Epithelial cell of prostate (primary cell): ENCODE data around the gene RAPGEF2.

Experiments used
- DNase-seq: peaks from one replicate; pipeline ENCODE4 v3.0.0-alpha.2; 2011; ENCODE audit warnings: low read depth, low spot score
- H3K27ac ChIP-seq: fragments of 450-650 bp; 2 replicates; pipeline ENCODE4 v1.5.1; 2017; ENCODE audit warnings: mild to moderate bottlenecking

The RAPGEF2 gene

GRCh38 chr4:159342374-159342773 is 239.5 kb downstream of the RAPGEF2 start:
- no peak for DNase-seq
- no peak overlapping the region for H3K27ac ChIP-seq

GRCh38 chr4:159343116-159343515 is 240.2 kb downstream of the RAPGEF2 start:
- no peak overlapping the region for H3K27ac ChIP-seq
- no peak for DNase-seq

GRCh38 chr4:159344877-159345276 is 242.0 kb downstream of the RAPGEF2 start:
- no peak for DNase-seq
- no peak overlapping the region for H3K27ac ChIP-seq

- no peak overlapping the region for H3K27ac ChIP-seq
- DNase-seq = no peak
Observed at GRCh38 chr4:159346681-159347080, 243.8 kb downstream of the RAPGEF2 start.

GRCh38 chr4:159347813-159348212 is 244.9 kb downstream of the RAPGEF2 start:
- no peak for DNase-seq
- no peak overlapping the region for H3K27ac ChIP-seq

GRCh38 chr4:159349332-159349731 is 246.5 kb downstream of the RAPGEF2 start:
- H3K27ac ChIP-seq = no peak overlapping the region
- no peak for DNase-seq

- no peak overlapping the region for H3K27ac ChIP-seq
- DNase-seq = no peak
Observed at GRCh38 chr4:159352609-159353008, 249.7 kb downstream of the RAPGEF2 start.

GRCh38 chr4:159353422-159354116 is 250.7 kb downstream of the RAPGEF2 start:
- DNase-seq = no peak

GRCh38 chr4:159355466-159355865 is 252.6 kb downstream of the RAPGEF2 start:
- no peak overlapping the region for H3K27ac ChIP-seq
- no peak for DNase-seq

More at GRCh38 chr4:159353422-159354116, 250.7 kb downstream of the RAPGEF2 start:
- no peak overlapping the region for H3K27ac ChIP-seq

- no peak for DNase-seq
- H3K27ac ChIP-seq = no peak overlapping the region
Observed at GRCh38 chr4:159357350-159357749, 254.5 kb downstream of the RAPGEF2 start.

- H3K27ac ChIP-seq = peak overlapping the region; percentile 14
- no peak for DNase-seq
Observed at GRCh38 chr4:159358226-159358625, 255.3 kb downstream of the RAPGEF2 start.

- peak; percentile 52 for DNase-seq
- H3K27ac ChIP-seq = peak overlapping the region; percentile 22
Observed at GRCh38 chr4:159360549-159360948, 257.7 kb downstream of the RAPGEF2 start.

GRCh38 chr4:159363361-159363760 is 260.5 kb downstream of the RAPGEF2 start:
- no peak overlapping the region for H3K27ac ChIP-seq
- no peak for DNase-seq

- H3K27ac ChIP-seq = peak overlapping the region; percentile 38
- DNase-seq = no peak
Observed at GRCh38 chr4:159366966-159367780, 264.3 kb downstream of the RAPGEF2 start.

- DNase-seq = no peak
- peak overlapping the region; percentile 38 for H3K27ac ChIP-seq
Observed at GRCh38 chr4:159367781-159368080, 264.9 kb downstream of the RAPGEF2 start.

- DNase-seq = no peak
- no peak overlapping the region for H3K27ac ChIP-seq
Observed at GRCh38 chr4:159368320-159368719, 265.4 kb downstream of the RAPGEF2 start.

GRCh38 chr4:159369256-159369655 is 266.4 kb downstream of the RAPGEF2 start:
- DNase-seq = no peak
- H3K27ac ChIP-seq = no peak overlapping the region

GRCh38 chr4:159370286-159370685 is 267.4 kb downstream of the RAPGEF2 start:
- DNase-seq = no peak
- no peak overlapping the region for H3K27ac ChIP-seq

GRCh38 chr4:159374749-159375530 is 272.1 kb downstream of the RAPGEF2 start:
- no peak for DNase-seq
- no peak overlapping the region for H3K27ac ChIP-seq

GRCh38 chr4:159376289-159376688 is 273.4 kb downstream of the RAPGEF2 start:
- no peak for DNase-seq
- H3K27ac ChIP-seq = no peak overlapping the region

GRCh38 chr4:159378056-159378616 is 275.3 kb downstream of the RAPGEF2 start:
- no peak overlapping the region for H3K27ac ChIP-seq

More at GRCh38 chr4:159378056-159378616, 275.3 kb downstream of the RAPGEF2 start:
- no peak for DNase-seq
